SU-DHL-6 (cell line): ENCODE results near the gene RHAG.
"Not testable (repeated sequence)": the region's sequence is repeated elsewhere in the genome, so short reads cannot be mapped to it uniquely, and the experiment has no call there.

Experiments
- H2AFZ ChIP-seq: fragments of 200-600 bp; sonication (generic); 2 replicates; pipeline ENCODE4 v1.6.1; 2014; ENCODE audit warnings: low read depth, mild to moderate bottlenecking, moderate library complexity, mixed read lengths, antibody characterized with exemption, low read length; ENCODE audit not compliant: severe bottlenecking
- H3F3A ChIP-seq: fragments of 200-600 bp; shearing (Covaris generic); 2 replicates; pipeline ENCODE4 v1.6.0; 2016; ENCODE audit warnings: antibody characterized with exemption, mild to moderate bottlenecking; ENCODE audit not compliant: insufficient read depth
- H3K27ac ChIP-seq: fragments of 200-600 bp; sonication (generic); 2 replicates; pipeline ENCODE4 v1.5.1; 2016; ENCODE audit warnings: low read depth, mild to moderate bottlenecking, low read length, moderate library complexity, mixed read lengths
- H3K27me3 ChIP-seq: fragments of 200-600 bp; sonication (generic), shearing (Covaris generic); 2 replicates; pipeline ENCODE4 v1.6.0; 2014; ENCODE audit warnings: mild to moderate bottlenecking, low read length
- H3K36me3 ChIP-seq: fragments of 200-600 bp; sonication (generic); 2 replicates; pipeline ENCODE4 v1.6.1; 2014; ENCODE audit warnings: mild to moderate bottlenecking, low read length, mixed read lengths
- H3K4me2 ChIP-seq: fragments of 300-600, 200-600 bp; shearing (Covaris generic), sonication (generic); 2 replicates; pipeline ENCODE4 v1.6.0; 2014; ENCODE audit warnings: low read length, low read depth, mild to moderate bottlenecking; ENCODE audit not compliant: poor library complexity, severe bottlenecking
- H3K4me3 ChIP-seq: fragments of 200-600 bp; sonication (generic); 2 replicates; pipeline ENCODE4 v1.5.1; 2014; ENCODE audit warnings: antibody characterized with exemption, low read length, mild to moderate bottlenecking, mixed read lengths; ENCODE audit not compliant: insufficient read depth, poor library complexity, severe bottlenecking
- H3K79me2 ChIP-seq: fragments of 200-600 bp; sonication (generic); 2 replicates; pipeline ENCODE4 v1.6.1; 2014; ENCODE audit warnings: mild to moderate bottlenecking, low read length, moderate library complexity; ENCODE audit not compliant: insufficient read depth
- H3K9ac ChIP-seq: fragments of 200-600 bp; sonication (generic); 2 replicates; pipeline ENCODE4 v1.7.0; 2014; ENCODE audit warnings: mild to moderate bottlenecking, low read length
- H3K9me2 ChIP-seq: fragments of 200-600 bp; sonication (generic); replicated peaks from 2 replicates; pipeline ENCODE4 v1.6.1; 2014; ENCODE audit warnings: low read length; ENCODE audit not compliant: insufficient read depth
- H3K9me3 ChIP-seq: fragments of 200-600 bp; sonication (generic); 2 replicates; pipeline ENCODE4 v1.6.1; 2014; ENCODE audit warnings: low read length, mixed read lengths; ENCODE audit not compliant: insufficient read depth
- H4K20me1 ChIP-seq: fragments of 200-600 bp; sonication (generic); 2 replicates; pipeline ENCODE4 v1.6.1; 2014; ENCODE audit warnings: low read depth, mild to moderate bottlenecking, antibody characterized with exemption, low read length, moderate library complexity, mixed read lengths
- EZH2phosphoT487 ChIP-seq: fragments of 200-600 bp; sonication (generic), shearing (Covaris generic); conservative IDR thresholded peaks from 2 replicates; pipeline ENCODE4 v1.6.1; 2018; ENCODE audit warnings: mild to moderate bottlenecking, antibody characterized with exemption, low read length, moderate library complexity, mixed read lengths
- TF ChIP-seq, protein P1 (sequence below): fragments of 200-600 bp; sonication (generic); IDR thresholded peaks from one replicate; pipeline ENCODE4 v1.5.1; 2017; ENCODE audit warnings: antibody characterized with exemption, mild to moderate bottlenecking, low read length, moderate library complexity; ENCODE audit not compliant: insufficient read depth, poor library complexity, severe bottlenecking

RHAG gene

DNA sequence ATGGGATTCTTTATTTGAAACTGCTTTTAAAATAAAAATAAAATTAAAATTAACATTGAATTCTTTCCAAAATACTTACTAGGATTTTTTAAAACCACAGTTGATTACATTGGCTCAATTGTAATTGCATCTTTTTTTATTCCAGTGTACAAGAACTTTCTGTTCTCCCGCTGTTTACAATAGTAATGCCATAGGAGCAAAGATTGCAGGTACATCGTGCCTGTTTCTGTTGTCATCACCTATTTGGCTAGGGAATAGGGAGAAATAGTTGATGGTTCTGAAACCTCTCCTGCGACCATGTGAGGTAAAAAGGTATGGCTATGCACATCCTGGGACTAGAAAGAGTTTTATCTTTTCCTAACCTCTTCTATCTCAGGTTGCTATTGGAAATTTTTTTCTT is 28.2 kb upstream of the RHAG start:
- Histone ChIP-seq H3F3A (no peaks in the 10 kb centered on the region), H3K9me2 (no peaks in the 10 kb centered on the region), H3K36me3 (no peaks in the 10 kb centered on the region), H2AFZ (no peak overlapping the region), H3K27ac (no peak overlapping the region), H3K27me3 (no peaks in the 10 kb centered on the region; the same call in 1 of the 2 replicates), H3K9ac (no peak overlapping the region), H3K4me3 (no peak overlapping the region), H3K79me2 (no peaks in the 10 kb centered on the region), H3K4me2 (no peak overlapping the region), H4K20me1 (no peaks in the 10 kb centered on the region), H3K9me3 (no peaks in the 10 kb centered on the region)
- TF ChIP-seq, protein P1, sequence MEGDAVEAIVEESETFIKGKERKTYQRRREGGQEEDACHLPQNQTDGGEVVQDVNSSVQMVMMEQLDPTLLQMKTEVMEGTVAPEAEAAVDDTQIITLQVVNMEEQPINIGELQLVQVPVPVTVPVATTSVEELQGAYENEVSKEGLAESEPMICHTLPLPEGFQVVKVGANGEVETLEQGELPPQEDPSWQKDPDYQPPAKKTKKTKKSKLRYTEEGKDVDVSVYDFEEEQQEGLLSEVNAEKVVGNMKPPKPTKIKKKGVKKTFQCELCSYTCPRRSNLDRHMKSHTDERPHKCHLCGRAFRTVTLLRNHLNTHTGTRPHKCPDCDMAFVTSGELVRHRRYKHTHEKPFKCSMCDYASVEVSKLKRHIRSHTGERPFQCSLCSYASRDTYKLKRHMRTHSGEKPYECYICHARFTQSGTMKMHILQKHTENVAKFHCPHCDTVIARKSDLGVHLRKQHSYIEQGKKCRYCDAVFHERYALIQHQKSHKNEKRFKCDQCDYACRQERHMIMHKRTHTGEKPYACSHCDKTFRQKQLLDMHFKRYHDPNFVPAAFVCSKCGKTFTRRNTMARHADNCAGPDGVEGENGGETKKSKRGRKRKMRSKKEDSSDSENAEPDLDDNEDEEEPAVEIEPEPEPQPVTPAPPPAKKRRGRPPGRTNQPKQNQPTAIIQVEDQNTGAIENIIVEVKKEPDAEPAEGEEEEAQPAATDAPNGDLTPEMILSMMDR: no peak
- TF ChIP-seq EZH2phosphoT487: no peak

DNA sequence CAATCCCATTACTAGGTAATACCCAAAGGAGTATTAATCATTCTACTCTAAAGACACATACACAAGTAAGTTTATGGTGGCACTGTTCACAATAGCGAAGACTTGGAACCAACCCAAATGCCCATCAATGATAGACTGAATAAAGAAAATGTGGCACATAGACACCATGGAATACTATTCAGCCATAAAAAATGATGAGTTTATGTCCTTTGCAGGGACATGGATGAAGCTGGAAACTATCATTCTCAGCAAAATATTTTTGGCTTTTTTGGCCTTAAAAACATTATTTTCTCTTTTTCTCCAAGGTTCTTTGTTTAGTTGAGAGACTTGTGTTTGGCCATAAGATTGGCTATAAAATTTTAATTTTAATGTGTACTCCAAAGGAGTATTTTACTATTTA is 27.4 kb upstream of the RHAG start:
- not testable (repeated sequence) for H3K79me2 ChIP-seq, H3K27ac ChIP-seq, H3F3A ChIP-seq, H3K4me3 ChIP-seq, H2AFZ ChIP-seq, H3K27me3 ChIP-seq, H3K4me2 ChIP-seq, H4K20me1 ChIP-seq, H3K9me3 ChIP-seq, H3K9ac ChIP-seq, H3K9me2 ChIP-seq, H3K36me3 ChIP-seq

DNA sequence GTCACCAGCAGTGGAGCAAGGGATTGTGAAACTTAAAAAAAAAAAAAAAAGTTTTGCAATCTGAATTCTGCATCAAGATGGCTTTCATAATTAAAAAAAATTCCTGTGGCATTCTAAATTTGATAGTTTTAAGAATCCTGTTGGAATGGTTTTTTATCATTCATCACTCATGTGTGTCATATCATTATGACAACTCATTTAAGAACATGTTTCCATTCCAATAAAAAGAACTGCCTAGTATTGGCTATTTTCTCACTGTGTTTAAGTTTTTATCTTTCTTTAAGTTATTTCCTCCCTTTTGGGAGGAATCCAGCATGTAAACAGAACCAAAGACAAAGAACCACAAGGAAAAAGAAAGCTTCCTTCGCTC is 26.2 kb upstream of the RHAG start:
- no peaks in the 10 kb centered on the region for H3K79me2 ChIP-seq
- H3K9me3 ChIP-seq: no peaks in the 10 kb centered on the region
- H2AFZ ChIP-seq: no peak overlapping the region
- no peak overlapping the region for H3K4me2 ChIP-seq
- no peaks in the 10 kb centered on the region for H3K36me3 ChIP-seq
- H3K27ac ChIP-seq: no peak overlapping the region
- no peaks in the 10 kb centered on the region; the same call in 1 of the 2 replicates for H3K27me3 ChIP-seq
- H3K9ac ChIP-seq: no peak overlapping the region
- H3F3A ChIP-seq: no peaks in the 10 kb centered on the region
- TF ChIP-seq, protein P1: no peak
- TF ChIP-seq EZH2phosphoT487: no peak
- no peak overlapping the region for H3K4me3 ChIP-seq
- no peaks in the 10 kb centered on the region for H4K20me1 ChIP-seq
- H3K9me2 ChIP-seq: no peaks in the 10 kb centered on the region

DNA sequence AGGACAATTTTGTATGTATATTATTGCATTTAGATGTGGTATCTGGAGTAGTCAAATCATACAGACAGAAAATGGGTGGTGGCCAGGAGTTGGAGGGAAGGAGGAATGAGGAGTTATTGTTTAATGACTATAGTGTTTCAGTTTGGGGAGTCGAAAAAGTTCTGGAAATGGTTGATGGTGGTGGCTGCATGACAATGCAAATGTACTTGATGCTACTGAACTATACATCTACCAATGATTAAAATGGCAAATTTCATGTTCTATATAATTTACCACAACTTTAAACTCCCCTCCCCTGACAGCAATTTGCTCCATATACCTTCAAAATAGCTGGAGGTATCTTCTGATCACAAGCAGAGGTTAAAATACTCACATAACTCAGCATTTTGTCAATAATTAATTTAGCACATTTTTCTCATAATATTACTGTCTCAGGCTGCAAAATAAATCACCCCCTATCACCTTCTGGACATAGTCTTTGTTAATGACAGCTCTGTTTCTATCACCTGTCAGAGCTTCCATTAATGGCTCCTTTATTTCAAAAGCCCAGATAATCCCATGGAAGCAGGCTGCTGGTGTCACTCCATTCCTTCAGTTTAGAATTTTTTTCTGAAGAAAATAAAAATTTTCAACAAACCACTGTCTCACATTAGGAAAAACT is 25.7 kb upstream of the RHAG start:
- Histone ChIP-seq H3K79me2 (no peaks in the 10 kb centered on the region), H3K36me3 (no peaks in the 10 kb centered on the region), H3K9me3 (no peaks in the 10 kb centered on the region), H3K9me2 (no peaks in the 10 kb centered on the region), H3K27ac (no peak overlapping the region), H4K20me1 (no peaks in the 10 kb centered on the region), H3K4me3 (no peak overlapping the region), H3K27me3 (no peaks in the 10 kb centered on the region; the same call in 1 of the 2 replicates), H3K9ac (no peak overlapping the region), H3K4me2 (no peak overlapping the region), H2AFZ (no peak overlapping the region), H3F3A (no peaks in the 10 kb centered on the region)
- no peak for TF ChIP-seq EZH2phosphoT487
- TF ChIP-seq, protein P1: no peak
